Kidney capillary endothelial cell (primary cell): ENCODE measurements around the gene FUT4.
"Not testable (repeated sequence)": the region's sequence is repeated elsewhere in the genome, so short reads cannot be mapped to it uniquely, and the experiment has no call there.

Experiments used
- DNase-seq: peaks from one replicate; pipeline ENCODE4 v3.0.0-alpha.2; 2018; ENCODE audit warnings: low spot score

Gene FUT4, protein sequence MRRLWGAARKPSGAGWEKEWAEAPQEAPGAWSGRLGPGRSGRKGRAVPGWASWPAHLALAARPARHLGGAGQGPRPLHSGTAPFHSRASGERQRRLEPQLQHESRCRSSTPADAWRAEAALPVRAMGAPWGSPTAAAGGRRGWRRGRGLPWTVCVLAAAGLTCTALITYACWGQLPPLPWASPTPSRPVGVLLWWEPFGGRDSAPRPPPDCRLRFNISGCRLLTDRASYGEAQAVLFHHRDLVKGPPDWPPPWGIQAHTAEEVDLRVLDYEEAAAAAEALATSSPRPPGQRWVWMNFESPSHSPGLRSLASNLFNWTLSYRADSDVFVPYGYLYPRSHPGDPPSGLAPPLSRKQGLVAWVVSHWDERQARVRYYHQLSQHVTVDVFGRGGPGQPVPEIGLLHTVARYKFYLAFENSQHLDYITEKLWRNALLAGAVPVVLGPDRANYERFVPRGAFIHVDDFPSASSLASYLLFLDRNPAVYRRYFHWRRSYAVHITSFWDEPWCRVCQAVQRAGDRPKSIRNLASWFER

DNA sequence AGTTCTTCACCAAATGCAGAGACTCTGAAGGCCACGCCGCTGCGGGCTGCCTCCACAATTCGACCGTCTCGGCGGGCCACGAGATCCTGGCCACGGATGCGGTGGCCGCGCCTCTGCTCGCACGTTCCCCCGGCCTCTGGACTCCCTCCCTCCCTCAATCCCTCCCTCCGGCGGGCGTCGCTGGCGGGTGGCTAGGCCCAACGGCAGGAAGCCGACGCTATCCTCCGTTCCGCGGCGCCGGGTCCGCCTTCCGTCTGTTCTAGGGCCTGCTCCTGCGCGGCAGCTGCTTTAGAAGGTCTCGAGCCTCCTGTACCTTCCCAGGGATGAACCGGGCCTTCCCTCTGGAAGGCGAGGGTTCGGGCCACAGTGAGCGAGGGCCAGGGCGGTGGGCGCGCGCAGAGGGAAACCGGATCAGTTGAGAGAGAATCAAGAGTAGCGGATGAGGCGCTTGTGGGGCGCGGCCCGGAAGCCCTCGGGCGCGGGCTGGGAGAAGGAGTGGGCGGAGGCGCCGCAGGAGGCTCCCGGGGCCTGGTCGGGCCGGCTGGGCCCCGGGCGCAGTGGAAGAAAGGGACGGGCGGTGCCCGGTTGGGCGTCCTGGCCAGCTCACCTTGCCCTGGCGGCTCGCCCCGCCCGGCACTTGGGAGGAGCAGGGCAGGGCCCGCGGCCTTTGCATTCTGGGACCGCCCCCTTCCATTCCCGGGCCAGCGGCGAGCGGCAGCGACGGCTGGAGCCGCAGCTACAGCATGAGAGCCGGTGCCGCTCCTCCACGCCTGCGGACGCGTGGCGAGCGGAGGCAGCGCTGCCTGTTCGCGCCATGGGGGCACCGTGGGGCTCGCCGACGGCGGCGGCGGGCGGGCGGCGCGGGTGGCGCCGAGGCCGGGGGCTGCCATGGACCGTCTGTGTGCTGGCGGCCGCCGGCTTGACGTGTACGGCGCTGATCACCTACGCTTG is at the start of gene FUT4:
Gene FUT4 (plus strand): TSS at position 227 of the 951 bp plus-strand sequence. CDS start 213 bp downstream, at position 440.
- DNase-seq = peak; percentile 60

DNA sequence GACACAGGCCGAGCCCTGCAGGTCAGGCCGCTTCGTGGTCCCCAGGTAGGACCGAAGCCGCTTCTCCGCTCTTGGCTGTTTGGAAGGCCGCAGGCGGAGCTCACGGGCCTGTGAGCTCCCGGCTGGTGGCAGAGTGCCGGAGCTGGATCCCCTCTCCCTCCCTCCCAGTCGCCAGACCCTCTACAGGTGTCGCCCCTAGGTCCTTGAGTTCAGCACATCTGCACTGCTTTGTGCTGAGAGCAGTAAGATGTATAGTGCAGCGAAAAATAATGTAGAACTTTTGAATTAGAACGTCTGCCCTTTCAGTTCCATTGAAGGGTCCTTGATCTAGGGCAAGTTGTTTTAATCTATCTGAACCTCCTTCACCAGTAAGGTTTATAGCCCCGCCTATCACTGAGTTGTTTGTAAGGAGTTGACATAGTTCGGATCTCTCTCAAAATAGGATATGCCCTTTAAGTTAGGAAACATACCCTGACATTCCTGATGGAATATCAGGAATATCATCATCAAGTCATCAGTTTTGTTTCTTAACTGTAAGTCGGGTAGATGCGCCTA is 49.5 kb upstream of the FUT4 start:
- DNase-seq = no peak

DNA sequence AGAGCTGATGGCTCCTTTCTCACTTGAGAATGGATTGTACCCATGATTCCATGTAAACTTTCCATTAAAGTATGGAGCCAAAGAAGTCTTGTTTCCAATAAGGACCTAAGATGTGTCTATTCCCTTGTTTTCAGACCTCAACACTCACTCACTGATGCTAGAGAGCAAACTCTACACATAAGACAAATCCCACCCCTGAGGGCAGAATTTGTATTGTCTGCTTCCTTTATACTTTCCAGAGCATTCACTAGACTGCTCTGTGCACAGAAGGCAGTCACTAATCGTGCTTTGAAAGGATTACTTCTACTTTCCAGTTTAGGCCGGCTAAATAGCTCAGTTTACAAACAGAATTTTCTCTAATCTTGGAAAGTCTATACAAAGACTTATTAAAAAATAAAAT is 43.5 kb upstream of the FUT4 start:
- DNase-seq = no peak

DNA sequence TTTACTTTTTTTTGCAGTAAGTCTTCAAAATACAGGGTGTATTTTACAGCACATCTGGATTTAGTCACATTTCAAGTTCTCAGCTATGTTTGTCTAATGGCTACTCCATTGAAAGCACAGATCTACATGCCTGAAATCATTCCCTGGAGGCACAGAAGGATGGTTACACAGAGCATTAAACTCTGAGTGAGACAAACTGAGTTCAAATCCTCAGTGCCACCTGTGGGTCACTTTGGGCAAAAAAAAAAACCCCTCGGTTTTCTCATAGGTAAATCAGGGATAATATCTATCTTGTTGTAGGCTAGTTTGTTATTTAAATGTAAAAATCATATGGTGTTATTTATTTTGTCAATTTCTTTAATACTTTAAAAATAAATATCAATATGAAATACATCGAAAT is 42.2 kb upstream of the FUT4 start:
- DNase-seq = no peak

DNA sequence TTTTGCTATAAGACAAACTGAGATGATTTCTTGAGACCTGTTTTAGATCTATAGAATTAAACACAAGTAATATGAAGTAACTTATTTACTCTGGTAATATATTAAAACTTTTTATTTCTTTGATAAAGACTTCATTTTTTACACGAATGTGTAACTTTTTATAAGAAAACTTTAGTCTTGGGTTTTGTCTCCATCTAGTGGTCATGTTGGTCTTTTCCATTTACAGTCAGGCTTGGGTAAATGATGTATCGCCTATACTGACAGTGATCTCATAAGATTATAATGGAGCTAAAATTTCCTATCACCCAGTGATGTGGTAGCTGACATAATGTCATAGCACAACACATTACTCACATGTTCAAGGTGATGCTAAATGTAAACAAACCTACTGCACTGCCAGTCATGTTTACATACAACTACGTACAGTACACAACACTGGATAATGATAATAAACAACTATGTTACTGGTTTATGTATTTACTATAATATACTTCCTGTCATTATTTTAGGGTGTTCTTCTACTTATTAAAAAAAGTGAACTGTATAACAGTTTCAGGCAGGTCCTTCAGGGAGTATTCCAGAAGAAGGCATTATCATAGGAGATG is 38.9 kb upstream of the FUT4 start:
- peak; percentile 64 for DNase-seq

DNA sequence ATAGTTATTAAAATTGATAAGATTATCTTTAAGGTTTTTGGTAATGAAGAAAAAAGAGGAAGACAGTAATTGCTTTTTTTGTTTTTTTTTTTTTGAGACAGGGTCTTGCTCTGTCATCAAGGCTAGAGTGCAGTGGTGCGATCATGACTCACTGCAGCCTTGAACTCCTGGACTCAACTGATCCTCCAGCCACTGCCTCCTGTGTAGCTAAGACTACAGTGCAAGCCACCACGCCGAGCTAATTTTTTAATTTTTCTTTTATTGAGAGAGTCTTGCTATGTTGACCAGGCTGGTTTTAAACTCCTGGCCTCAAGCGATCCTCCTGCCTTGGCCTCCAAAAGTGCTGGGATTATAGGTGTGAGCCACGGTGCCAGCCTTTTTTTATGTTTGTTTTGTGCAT is 37.2 kb upstream of the FUT4 start:
- not testable (repeated sequence) for DNase-seq

DNA sequence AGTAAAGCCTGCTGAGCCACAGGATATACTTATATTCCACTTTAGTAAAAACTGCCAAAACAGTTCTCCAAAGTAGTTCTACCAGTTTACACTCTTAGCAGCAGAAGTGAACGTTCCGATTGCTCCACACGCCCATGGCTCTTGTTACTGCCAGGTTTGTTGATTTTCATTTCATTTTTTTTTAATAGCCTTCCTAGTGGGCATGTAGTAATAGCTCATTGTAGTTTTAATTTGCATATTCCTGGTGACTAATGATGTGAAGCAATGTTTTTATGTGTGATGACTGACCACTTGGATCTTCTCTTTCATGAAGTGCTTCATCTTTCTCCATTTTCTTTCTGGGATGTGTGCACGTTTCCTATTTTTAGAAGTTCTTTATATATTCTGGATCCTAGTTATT is 36.2 kb upstream of the FUT4 start:
- DNase-seq = no peak

DNA sequence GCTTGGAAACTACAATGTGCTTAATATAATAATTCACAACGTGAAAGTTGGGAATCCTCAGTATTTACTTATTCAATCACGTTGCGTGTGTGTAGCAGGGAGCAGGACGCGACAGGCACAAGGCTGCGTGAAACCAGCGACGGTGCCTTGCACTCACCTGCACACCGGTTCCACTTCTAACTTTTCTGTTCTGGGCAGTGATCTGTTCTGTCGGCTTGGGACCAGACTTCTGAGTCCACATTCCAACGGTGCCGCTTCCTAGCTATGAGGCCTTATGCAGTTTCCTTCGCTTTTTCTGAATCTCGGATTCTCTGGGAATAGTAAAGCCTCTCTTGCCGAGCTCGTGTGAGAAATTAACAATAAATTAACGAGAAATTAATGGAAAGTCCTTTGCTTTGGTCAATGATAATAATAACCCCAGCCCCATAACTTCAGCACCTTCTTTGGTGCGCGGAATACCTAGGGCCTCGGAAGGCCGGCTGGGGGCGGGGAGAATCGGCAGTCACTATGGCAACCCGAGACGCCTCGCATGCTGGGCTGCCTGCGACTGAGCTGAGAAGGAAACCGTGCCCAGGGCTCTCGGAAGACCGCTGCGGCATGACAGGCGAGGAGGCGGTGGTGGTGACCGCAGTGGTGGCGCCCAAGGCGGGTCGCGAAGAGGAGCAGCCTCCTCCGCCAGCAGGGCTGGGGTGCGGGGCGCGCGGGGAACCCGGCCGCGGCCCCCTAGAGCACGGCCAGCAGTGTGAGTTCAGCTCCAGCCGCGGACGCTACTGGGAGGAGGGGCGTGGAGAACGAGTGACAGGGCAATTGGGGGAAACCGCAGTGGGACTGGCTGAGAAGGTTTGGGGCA is 31.6 kb upstream of the FUT4 start, which contains the start of gene C11orf97:
Gene C11orf97 (plus strand): TSS at position 530 of the 850 bp plus-strand sequence. CDS start 68 bp downstream, at position 598.
- DNase-seq = no peak

DNA sequence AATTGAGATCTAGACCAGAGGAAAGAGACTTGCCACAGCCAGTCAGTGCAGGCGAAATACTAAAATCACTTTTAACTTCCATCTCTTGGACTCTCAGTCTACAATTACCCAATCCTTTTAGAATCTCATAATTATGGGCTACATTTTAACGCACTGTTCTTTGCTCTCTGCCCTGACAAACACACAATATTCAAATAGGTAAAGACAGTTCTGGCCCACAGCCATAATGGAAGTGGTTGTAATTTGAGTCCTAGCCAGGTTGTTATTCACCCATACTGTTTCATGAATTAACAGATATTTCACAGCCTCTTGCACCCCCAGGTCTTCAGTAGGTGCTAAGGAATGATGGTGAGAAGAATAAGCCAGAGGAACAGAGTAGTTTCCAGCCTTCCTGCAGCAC is 30.6 kb upstream of the FUT4 start:
- no peak for DNase-seq

DNA sequence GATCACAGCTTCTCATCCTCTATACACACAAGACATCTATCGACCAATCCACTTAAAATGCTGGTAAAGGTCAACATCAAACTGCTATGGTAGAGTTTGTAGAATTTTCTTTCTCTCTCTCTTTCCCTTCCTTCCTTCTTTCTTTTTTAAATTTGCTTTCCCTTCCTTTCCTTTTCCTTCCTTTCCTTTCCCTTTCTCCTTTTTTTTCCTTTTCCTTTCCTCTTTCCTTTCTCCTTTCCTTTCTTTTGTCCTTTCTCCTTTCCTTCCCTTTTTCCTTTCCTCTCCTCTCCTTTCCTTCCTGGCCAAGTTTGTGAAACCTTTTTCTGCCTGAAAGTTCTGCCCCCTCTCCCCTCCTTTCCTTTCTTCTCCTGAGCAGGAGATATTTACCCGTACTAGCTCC is 28.3 kb upstream of the FUT4 start:
- DNase-seq = no peak

DNA sequence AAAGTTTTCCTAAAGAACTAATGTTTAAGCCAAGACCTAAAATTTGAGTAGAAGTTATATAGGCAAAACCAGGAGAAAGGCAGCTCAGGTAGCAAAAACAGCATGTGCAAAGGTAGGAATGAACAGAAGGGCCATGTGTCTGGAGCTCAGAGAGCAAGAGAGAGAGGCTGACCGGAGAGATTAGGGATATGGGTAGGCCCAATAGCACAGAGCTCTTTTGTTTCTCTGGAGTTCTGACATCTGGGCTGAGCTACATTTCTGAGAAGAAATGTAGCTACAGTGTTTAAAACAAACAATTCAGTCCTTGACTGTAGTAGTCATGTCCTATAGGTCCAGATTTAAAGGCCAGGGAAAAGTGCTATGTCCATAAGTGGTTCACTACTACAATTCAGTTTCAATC is 27.0 kb upstream of the FUT4 start:
- DNase-seq = no peak

DNA sequence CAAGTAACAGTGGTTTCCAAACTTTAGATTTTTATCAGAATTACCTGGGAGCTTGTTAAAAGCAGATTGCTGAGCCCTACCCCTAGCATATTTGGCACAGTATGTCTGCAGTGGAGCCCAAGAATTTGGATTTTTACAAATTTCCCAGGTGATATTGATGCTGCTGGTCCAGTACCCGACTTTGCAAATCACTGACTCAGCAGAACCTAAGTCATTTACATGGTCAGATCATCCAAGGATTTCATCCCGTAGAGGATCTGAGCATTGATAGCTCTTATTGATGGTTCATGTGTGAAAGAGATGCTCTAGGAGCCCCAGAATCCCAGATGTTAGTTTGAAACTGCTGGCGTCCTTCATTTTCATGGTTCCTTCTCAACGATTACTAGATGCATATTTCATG is 25.4 kb upstream of the FUT4 start:
- DNase-seq = no peak

DNA sequence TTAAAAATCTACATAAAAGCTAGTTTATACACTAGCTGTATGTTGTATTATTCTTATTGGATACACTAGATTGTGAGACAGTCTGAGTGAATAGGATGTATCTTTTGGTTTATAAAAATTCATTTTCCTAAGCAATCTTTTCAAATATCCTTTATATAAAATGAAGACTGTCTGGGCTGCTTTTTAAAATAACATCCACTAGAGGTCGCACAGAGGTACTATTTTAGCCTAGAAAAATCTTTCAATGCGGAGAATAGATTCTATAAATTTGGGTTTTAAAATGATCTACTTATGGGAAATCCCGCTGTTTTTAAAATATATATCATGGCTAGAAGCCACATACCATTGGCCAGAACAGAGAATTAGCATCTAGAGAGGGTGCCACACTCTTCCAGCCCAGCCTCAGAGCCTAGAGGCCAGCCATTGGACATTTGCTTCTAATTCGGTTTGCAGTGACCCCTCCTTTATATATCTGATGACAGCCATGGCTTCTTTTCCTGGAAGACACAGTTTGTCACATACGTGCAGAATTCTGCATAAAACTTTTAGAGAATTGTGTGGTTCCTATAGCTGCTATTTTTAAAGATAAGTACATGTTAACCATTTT is 24.1 kb upstream of the FUT4 start:
- DNase-seq = peak; percentile 55

DNA sequence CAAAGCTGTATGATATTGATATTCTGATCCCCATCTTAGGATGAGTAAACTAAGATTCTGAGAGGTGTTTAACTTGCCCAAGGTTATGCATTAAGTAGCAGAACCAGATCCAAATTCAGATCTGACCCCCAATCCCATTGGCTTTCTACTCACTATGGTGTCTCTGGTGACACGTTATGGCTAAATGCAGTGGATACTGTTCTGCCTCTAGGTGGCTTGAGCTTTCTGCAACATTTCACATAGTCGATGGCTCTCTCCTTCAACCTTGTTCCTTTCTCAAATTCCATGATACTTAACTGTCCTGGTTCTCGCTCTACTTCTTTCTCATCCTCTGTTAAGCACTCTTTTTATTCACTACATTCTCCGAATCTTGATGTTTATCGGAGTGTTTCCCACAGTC is 22.0 kb upstream of the FUT4 start:
- no peak for DNase-seq

DNA sequence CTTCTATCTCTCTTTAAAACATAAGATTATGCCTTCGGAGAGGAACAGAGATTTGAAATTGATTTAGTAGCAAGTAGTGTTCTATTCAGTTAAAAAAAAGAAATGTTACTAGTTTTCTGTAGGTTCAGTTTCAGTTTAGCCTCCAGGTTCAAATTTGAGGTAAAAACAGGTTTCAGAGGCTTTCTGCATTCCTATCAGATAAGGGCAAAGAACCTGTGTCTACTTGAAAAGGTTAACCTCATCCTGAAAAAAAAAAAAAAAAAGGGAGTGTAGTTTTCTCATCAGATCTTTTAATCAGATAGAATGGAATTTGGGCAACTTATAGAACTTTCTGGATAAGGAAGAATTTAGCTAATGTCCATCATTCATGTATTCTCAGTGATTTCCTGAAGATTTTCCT is 19.4 kb upstream of the FUT4 start:
- no peak for DNase-seq

DNA sequence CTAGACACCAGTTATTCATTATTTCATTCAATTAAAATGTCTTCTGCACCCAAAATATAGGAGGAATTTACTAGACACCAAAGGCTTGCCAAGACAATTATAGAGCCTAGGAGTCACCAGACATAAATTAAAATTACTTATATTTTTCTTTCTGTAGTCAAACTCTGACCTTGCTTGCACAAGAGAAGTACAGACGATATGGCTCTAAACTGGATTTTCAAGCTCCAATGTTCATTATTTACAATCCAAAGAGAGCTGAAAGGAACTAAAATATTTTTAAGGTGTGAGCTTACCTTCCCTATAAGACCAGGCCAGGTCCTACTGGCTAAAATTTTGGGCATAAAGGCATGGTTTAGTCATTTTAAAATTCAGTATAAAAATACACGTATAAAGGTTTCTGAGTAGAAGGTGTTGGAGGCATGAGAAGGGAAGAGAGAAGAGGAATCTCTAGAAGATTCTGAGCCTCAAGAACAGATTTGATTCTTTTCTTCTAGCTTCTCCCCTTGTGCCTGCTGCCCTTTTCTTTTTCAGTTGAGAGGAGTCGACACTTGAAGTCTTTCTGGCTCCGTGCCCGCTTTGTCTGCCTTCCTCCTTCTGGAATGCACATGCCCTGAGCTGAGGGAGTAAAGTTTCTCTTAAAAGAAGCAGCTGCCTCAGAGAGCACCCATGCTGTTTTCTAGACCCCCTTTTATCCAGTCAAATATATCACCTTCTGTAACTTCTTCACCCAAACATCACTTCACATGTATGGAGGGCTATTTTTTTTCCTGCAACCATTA is 18.0 kb upstream of the FUT4 start:
- no peak for DNase-seq

DNA sequence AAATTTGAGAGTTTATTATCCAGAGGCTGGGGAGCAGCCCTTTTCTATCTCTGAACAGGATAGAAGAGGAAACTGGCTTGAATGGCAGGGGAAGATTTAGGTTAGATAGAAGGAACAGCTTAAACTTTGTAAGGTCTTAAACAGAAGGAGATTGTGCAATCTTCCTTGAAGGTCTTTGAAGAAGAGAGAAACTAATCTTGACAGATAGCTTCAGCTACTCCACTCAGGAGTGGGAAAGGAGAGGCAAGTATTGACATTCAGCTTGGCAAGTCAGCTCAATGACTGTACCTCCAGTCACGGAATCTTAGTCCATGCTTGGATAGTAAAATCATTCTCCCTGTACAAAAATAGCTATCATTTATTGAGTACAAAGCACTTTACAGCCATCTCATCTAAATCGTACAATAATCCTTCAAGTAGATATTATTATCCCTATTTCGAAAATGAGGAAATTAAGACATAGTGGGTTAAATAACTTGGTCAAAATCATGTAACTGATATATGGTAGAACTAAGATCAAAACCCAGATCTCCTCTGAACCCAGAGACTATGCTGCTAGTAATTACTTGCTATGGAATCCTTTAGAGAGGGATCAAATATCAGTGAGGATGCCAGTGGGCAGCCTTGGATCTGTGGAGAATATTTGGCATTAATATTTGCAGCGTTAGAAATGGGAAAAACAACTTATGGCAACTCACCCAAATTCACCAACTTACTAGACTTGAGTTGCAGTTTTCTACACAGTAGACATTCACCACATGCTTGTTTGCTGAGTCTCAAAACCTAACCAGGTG is 16.9 kb upstream of the FUT4 start:
- DNase-seq = no peak

DNA sequence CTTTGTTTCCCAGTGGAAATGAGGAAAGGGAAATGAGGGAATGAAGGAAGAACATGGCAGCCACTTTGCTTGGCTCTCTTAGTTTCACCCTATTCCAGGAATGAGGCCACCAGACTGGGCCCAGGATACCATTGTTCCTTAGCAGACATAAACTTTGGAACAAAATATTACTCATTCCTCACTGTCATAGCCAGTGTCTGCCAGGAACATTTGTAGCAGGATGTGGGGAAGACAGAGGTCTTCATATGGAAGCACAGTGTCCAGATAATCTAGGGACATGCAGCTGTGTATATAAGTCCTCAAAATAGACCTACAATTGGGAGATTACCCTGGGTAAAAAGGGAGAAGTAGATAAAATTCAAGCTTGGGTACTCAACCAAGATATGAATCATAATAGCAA is 15.2 kb upstream of the FUT4 start:
- peak; percentile 42 for DNase-seq

DNA sequence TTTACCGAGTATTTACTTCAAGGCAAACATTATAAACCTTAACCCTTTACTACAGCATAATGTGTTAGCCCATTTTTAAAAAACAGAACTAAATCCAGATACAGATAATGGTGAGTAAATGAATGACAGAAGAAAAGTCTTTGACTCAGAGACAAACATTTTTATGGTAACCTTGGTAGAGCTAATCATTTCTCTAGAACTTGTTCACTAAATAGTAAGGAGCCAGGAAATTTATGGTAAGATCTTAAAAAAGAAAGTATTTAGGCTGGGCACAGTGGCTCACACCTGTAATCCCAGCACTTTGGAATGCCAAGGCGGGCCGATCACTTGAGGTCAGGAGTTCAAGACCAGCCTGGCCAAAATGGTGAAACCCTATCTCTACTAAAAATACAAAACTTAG is 11.5 kb upstream of the FUT4 start:
- no peak for DNase-seq
